Thoracic aorta (tissue), 2 donors: ENCODE results near the gene NFE2. TPM values are rescaled to one million over a fixed set of nuclear protein-coding genes. Genes with fewer than 3 reads are reported as not detected.
A peak's percentile ranks its signal among the peaks of the same experiment; 100 is the strongest.
"Not testable (repeated sequence)": the region's sequence is repeated elsewhere in the genome, so short reads cannot be mapped to it uniquely, and the experiment has no call there.

Experiments used
- ATAC-seq: fragments of 150-250 bp; one replicate; pipeline ENCODE4 v1.8.0; 2017; ENCODE audit warnings: low read depth; ENCODE audit not compliant: insufficient number of reproducible peaks, low FRiP score
- DNase-seq: peaks from one replicate; pipeline ENCODE4 v3.0.0-alpha.2; 2020; ENCODE audit warnings: low spot score
- H3K27ac ChIP-seq, 2 donors: fragments of 200-600 bp; sonication (generic); 1 replicate in 1 of 2; 2 replicates in 1 of 2; pipeline ENCODE4 v1.5.1; 2016; ENCODE audit warnings: mild to moderate bottlenecking in 2 of 2, moderate library complexity in 2 of 2
- H3K27me3 ChIP-seq: fragments of 200-600 bp; sonication (generic); replicated peaks from 2 replicates; pipeline ENCODE4 v1.6.0; 2016; ENCODE audit warnings: mild to moderate bottlenecking; ENCODE audit not compliant: insufficient read depth
- H3K36me3 ChIP-seq: fragments of 200-600 bp; sonication (generic); one replicate; pipeline ENCODE4 v1.5.1; 2016
- H3K4me1 ChIP-seq, 2 donors: fragments of 200-600 bp; sonication (generic); 1 replicate in 1 of 2; 2 replicates in 1 of 2; pipeline versions ENCODE4 v1.5.1 to v1.6.0; 2016; ENCODE audit warnings: low read depth in 2 of 2, mild to moderate bottlenecking in 1 of 2; ENCODE audit not compliant: control insufficient read depth in 1 of 2
- H3K4me3 ChIP-seq: fragments of 200-600 bp; sonication (generic); 2 replicates; pipeline ENCODE4 v1.5.1; 2016; ENCODE audit warnings: mild to moderate bottlenecking
- H3K9me3 ChIP-seq: fragments of 200-600 bp; sonication (generic); 2 replicates; pipeline ENCODE4 v1.5.1; 2016
- CTCF ChIP-seq: fragments of 200-600 bp; sonication (generic); IDR thresholded peaks from one replicate; pipeline ENCODE4 v1.5.1; 2019; ENCODE audit warnings: antibody characterized with exemption
- total RNA-seq, 2 donors: library from RNA; depleted of rRNA; stranded (reverse); fragments of >200 nt; gene quantifications; one replicate each; pipeline versions ENCODE4 v1.1.0 to v1.2.3, GENCODE V29; 2016

The NFE2 gene
- total RNA-seq, 2 donors from 2014 or later, result 1.8 TPM; not detected in 1

- Histone ChIP-seq H3K4me1 (no peaks in the 10 kb centered on the region), H3K27me3 (no peaks in the 10 kb centered on the region), H3K9me3 (no peaks in the 10 kb centered on the region), H3K27ac (no peak overlapping the region), H3K36me3 (peaks cover 6% of the 10 kb centered on the region), H3K4me3 (no peak overlapping the region)
- DNase-seq (no peak), ATAC-seq (no peak)
- TF ChIP-seq CTCF, result no peak
Observed at GRCh38 chr12:54292083-54292930, 8.5 kb downstream of the NFE2 start.

- H3K4me1 ChIP-seq, result peaks cover 19 to 37% of the 10 kb centered on the region in 2 donors
- no peak for TF ChIP-seq CTCF
- DNase-seq, result no peak
- no peak overlapping the region for H3K4me3 ChIP-seq
- H3K27ac ChIP-seq, result no peak overlapping the region
- ATAC-seq, result no peak
- no peaks in the 10 kb centered on the region for H3K9me3 ChIP-seq
- no peaks in the 10 kb centered on the region for H3K27me3 ChIP-seq
- H3K36me3 ChIP-seq, result peaks cover 46% of the 10 kb centered on the region
Observed at GRCh38 chr12:54287261-54288157, 13.3 kb downstream of the NFE2 start.

- Histone ChIP-seq H3K27me3 (no peaks in the 10 kb centered on the region), H3K27ac (no peak overlapping the region), H3K4me1 (peaks cover 29 to 48% of the 10 kb centered on the region in 2 donors), H3K36me3 (peaks cover 50% of the 10 kb centered on the region), H3K4me3 (no peak overlapping the region), H3K9me3 (no peaks in the 10 kb centered on the region)
- no peak for TF ChIP-seq CTCF
- no peak for DNase-seq
- ATAC-seq, result no peak
Observed at GRCh38 chr12:54286042-54287030, 14.5 kb downstream of the NFE2 start.

GRCh38 chr12:54285150-54286041 lies 15.4 kb downstream of the NFE2 start:
- DNase-seq (no peak), ATAC-seq (no peak)
- TF ChIP-seq CTCF, result no peak
- Histone ChIP-seq H3K27me3 (no peaks in the 10 kb centered on the region), H3K4me3 (no peak overlapping the region), H3K27ac (no peak overlapping the region), H3K4me1 (peaks cover 29 to 51% of the 10 kb centered on the region in 2 donors), H3K36me3 (peaks cover 50% of the 10 kb centered on the region), H3K9me3 (no peaks in the 10 kb centered on the region)

GRCh38 chr12:54284070-54284780 lies 16.6 kb downstream of the NFE2 start:
- not testable (repeated sequence) for H3K9me3 ChIP-seq, H3K27ac ChIP-seq, H3K27me3 ChIP-seq, ATAC-seq, DNase-seq
- Histone ChIP-seq H3K4me3 (peak overlapping the region; percentile 85), H3K36me3 (peaks cover 50% of the 10 kb centered on the region), H3K4me1 (peaks cover 29 to 51% of the 10 kb centered on the region in 2 donors)
